Keratinocyte (primary cell): ENCODE measurements around the gene MAP3K5. TPM values are rescaled to one million over a fixed set of nuclear protein-coding genes. Genes with fewer than 3 reads are reported as not detected.

Experiments
- DNase-seq: peaks from one replicate; pipeline ENCODE4 v3.0.0-alpha.2; 2011; ENCODE audit warnings: low read depth, missing footprints, low spot score
- FAIRE-seq: peaks from 2 replicates; lab custom pipeline; 2011; peaks lifted over from hg19 to GRCh38; lab: Jason Lieb, UNC
- H2AFZ ChIP-seq: 2 replicates; pipeline ENCODE4 v1.6.0; 2012; ENCODE audit warnings: low read length, control low read depth, inconsistent platforms; ENCODE audit not compliant: control insufficient read depth
- H3K27ac ChIP-seq: 2 replicates; pipeline ENCODE4 v1.5.1; 2011; ENCODE audit warnings: low read length; ENCODE audit not compliant: control insufficient read depth, insufficient read depth
- H3K27me3 ChIP-seq: 3 replicates; pipeline ENCODE4 v1.6.0; 2011; ENCODE audit warnings: low read length; ENCODE audit not compliant: control insufficient read depth, insufficient read depth; ENCODE audit errors: extremely low read depth
- H3K36me3 ChIP-seq, 2 experiments: 2 replicates in 1 of 2; 3 replicates in 1 of 2; pipeline ENCODE4 v1.5.1; 2011; ENCODE audit warnings: low read length in 2 of 2, mild to moderate bottlenecking in 1 of 2; ENCODE audit not compliant: control insufficient read depth in 2 of 2, insufficient read depth in 2 of 2; ENCODE audit errors: extremely low read depth in 1 of 2
- H3K4me1 ChIP-seq: 3 replicates; pipeline ENCODE4 v1.5.1; 2011; ENCODE audit warnings: low read length; ENCODE audit not compliant: control insufficient read depth, insufficient read depth; ENCODE audit errors: extremely low read depth
- H3K4me2 ChIP-seq: 3 replicates; pipeline ENCODE4 v1.6.0; 2011; ENCODE audit warnings: low read depth, low read length; ENCODE audit not compliant: control insufficient read depth, insufficient read depth; ENCODE audit errors: extremely low read depth
- H3K4me3 ChIP-seq, 3 experiments: fragments of 200-600 bp in 1 of 3; sonication (generic) in 1 of 3; 2 replicates in 2 of 3; 3 replicates in 1 of 3; pipeline ENCODE4 v1.5.1; 2011 to 2016; ENCODE audit warnings: low read length in 3 of 3, mild to moderate bottlenecking in 3 of 3, control low read depth in 2 of 3, inconsistent platforms in 1 of 3, low read depth in 1 of 3, mixed read lengths in 1 of 3, mixed run types in 1 of 3, moderate library complexity in 1 of 3; ENCODE audit not compliant: control insufficient read depth in 2 of 3, insufficient read depth in 2 of 3; ENCODE audit errors: extremely low read depth in 1 of 3
- H3K79me2 ChIP-seq: 2 replicates; pipeline ENCODE4 v1.6.0; 2012; ENCODE audit warnings: low read length; ENCODE audit not compliant: control insufficient read depth, insufficient read depth
- H3K9ac ChIP-seq: 3 replicates; pipeline ENCODE4 v1.6.0; 2011; ENCODE audit warnings: low read length; ENCODE audit not compliant: control insufficient read depth, insufficient read depth; ENCODE audit errors: extremely low read depth
- H3K9me1 ChIP-seq: 3 replicates; pipeline ENCODE4 v1.6.0; 2011; ENCODE audit warnings: low read length; ENCODE audit not compliant: control insufficient read depth, insufficient read depth; ENCODE audit errors: extremely low read depth
- H3K9me3 ChIP-seq: 2 replicates; pipeline ENCODE4 v1.5.1; 2012; ENCODE audit warnings: low read depth, low read length; ENCODE audit not compliant: control insufficient read depth
- H4K20me1 ChIP-seq: 3 replicates; pipeline ENCODE4 v1.6.0; 2011; ENCODE audit warnings: low read length; ENCODE audit not compliant: control insufficient read depth, insufficient read depth; ENCODE audit errors: extremely low read depth
- CTCF ChIP-seq, 3 experiments: IDR thresholded peaks in 1 of 3; conservative IDR thresholded peaks in 1 of 3; optimal IDR thresholded peaks in 1 of 3; 2 replicates in 2 of 3; 3 replicates in 1 of 3; pipeline versions ENCODE3 to v1.5.1; 2011; ENCODE audit warnings: low read length in 3 of 3, mild to moderate bottlenecking in 3 of 3, moderate library complexity in 2 of 3, control low read depth in 1 of 3, inconsistent platforms in 1 of 3; ENCODE audit not compliant: insufficient read depth in 2 of 3; ENCODE audit errors: extremely low read depth in 1 of 3
- EZH2 ChIP-seq: IDR thresholded peaks from one replicate; pipeline ENCODE4 v1.6.1; 2012; ENCODE audit warnings: inconsistent platforms, mild to moderate bottlenecking, low read length, moderate library complexity
- dilution Hi-C: fragments of 300-500 bp; cut with MboI; formaldehyde crosslinking; loops from one replicate; pipeline ENCODE4 v1.7.0; 2020; ENCODE audit warnings: low sequenced_read_pairs; ENCODE audit not compliant: extremely low pct_ligation_motif_present
- polyA plus RNA-seq, 5 experiments: library from polyadenylated mRNA; depleted of rRNA in 3 of 5; stranded (reverse) in 3 of 5; stranded (forward) in 1 of 5; unstranded in 1 of 5; fragments of >200 nt; gene quantifications; 1 replicate in 1 of 5; 2 replicates in 3 of 5; 3 replicates in 1 of 5; pipeline versions ENCODE4 v1.2.1 to v1.2.3, GENCODE V29; 2011 to 2012; ENCODE audit warnings: missing spikeins in 2 of 5, low read depth in 1 of 5, low replicate concordance in 1 of 5

MAP3K5 gene
- polyA plus RNA-seq, 1 donor (not counting 4 experiments of a cell fraction or from before 2014, with no cell fraction given): 3.4 TPM

DNA sequence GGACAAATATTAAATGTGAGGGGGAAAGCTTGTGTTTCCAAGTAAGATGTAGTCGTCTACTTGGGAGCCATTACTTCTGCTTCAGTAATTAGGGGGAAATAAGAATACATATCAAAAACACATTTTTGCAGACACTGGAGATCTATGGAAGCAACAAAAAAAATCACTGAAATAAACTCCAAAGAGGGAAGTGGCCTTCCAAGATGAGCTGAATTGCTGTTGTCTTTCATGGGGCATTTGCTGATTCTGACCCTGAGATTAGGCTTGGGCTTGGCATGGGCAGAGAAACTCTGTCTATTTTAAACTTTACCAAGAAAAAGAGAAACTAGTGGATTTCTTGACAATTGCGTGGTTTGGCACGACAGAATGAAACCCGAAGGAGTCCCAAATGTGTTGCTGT lies 120.1 kb downstream of the MAP3K5 start:
- H3K36me3 ChIP-seq: no peaks in the 10 kb centered on the region
- FAIRE-seq: no peak
- TF ChIP-seq CTCF (optimal IDR thresholded peaks at IDR 0.05 in 1 of 3, IDR thresholded peaks at IDR 0.05 in 1 of 3, conservative IDR thresholded peaks at IDR 0.05 in 1 of 3; ENCODE audit: extremely low read depth in 1 of 3, insufficient read depth in 2 of 3, low read length in 3 of 3) (no peak), EZH2 (no peak)
- no peak overlapping the region for H3K4me2 ChIP-seq
- dilution Hi-C loops: no loop called here
- H3K4me1 ChIP-seq: peaks cover 8% of the 10 kb centered on the region
- no peaks in the 10 kb centered on the region for H3K79me2 ChIP-seq
- no peak overlapping the region for H2AFZ ChIP-seq
- no peak overlapping the region for H3K4me3 ChIP-seq
- H3K9me3 ChIP-seq: no peaks in the 10 kb centered on the region
- no peaks in the 10 kb centered on the region for H3K27me3 ChIP-seq
- no peak overlapping the region for H3K9ac ChIP-seq
- no peaks in the 10 kb centered on the region for H4K20me1 ChIP-seq
- DNase-seq: no peak
- no peak overlapping the region for H3K27ac ChIP-seq
- H3K9me1 ChIP-seq: no peaks in the 10 kb centered on the region

DNA sequence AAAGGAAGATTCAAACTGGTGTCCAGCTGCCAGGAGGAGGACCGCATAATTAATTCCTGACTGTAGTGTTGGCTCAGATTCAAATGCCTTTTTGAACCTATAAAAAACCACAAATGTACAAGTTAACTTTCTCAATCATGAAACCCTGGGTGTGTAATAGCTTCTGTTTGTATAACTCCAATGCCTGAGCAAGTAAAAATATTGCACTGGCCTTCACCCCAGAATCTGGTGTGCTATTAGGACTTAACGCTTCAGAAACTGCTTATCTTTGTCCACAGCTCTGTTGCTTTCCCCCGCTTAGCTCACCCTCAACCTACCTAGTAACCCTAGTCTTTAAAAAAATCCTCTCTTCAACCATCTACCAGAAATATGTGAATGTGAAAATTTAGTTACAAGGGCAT lies 123.0 kb downstream of the MAP3K5 start:
- Histone ChIP-seq H3K9me1 (no peaks in the 10 kb centered on the region), H3K79me2 (no peaks in the 10 kb centered on the region), H2AFZ (no peak overlapping the region), H3K4me2 (no peak overlapping the region), H3K9ac (no peak overlapping the region), H3K27ac (no peak overlapping the region), H3K4me1 (peaks cover 4% of the 10 kb centered on the region), H3K9me3 (no peaks in the 10 kb centered on the region), H3K4me3 (no peak overlapping the region), H4K20me1 (no peaks in the 10 kb centered on the region), H3K27me3 (no peaks in the 10 kb centered on the region), H3K36me3 (no peaks in the 10 kb centered on the region)
- no peak for TF ChIP-seq EZH2
- TF ChIP-seq CTCF (optimal IDR thresholded peaks at IDR 0.05 in 1 of 3, IDR thresholded peaks at IDR 0.05 in 1 of 3, conservative IDR thresholded peaks at IDR 0.05 in 1 of 3; ENCODE audit: extremely low read depth in 1 of 3, insufficient read depth in 2 of 3, low read length in 3 of 3): no peak
- dilution Hi-C loops: no loop called here
- DNase-seq: no peak
- FAIRE-seq: no peak
